Stromal cell of bone marrow (primary cell): ENCODE measurements around the gene DYNLT5.
A peak's percentile ranks its signal among the peaks of the same experiment; 100 is the strongest.
"Not testable (repeated sequence)": the region's sequence is repeated elsewhere in the genome, so short reads cannot be mapped to it uniquely, and the experiment has no call there.

Experiments used
- DNase-seq: peaks from one replicate; pipeline ENCODE4 v3.0.0-alpha.2; 2012; ENCODE audit warnings: low read depth

DYNLT5 gene

GRCh38 chr1:66788231-66788939 is 36.1 kb downstream of the DYNLT5 start:
- DNase-seq, result no peak

GRCh38 chr1:66791621-66792610 is 39.7 kb downstream of the DYNLT5 start:
- DNase-seq, result no peak

- DNase-seq, result not testable (repeated sequence)
Measured at GRCh38 chr1:66795839-66796238, 43.6 kb downstream of the DYNLT5 start.

GRCh38 chr1:66809245-66809644 is 57.0 kb downstream of the DYNLT5 start:
- DNase-seq, result no peak

GRCh38 chr1:66809736-66810326 is 57.6 kb downstream of the DYNLT5 start:
- DNase-seq, result peak; percentile 48

- no peak for DNase-seq
Measured at GRCh38 chr1:66824771-66825170, 72.5 kb downstream of the DYNLT5 start.
